ENCODE results near the gene TMEM131L. TPM values are rescaled to one million over a fixed set of nuclear protein-coding genes. Genes with fewer than 3 reads are reported as not detected.

TMEM131L gene
- total and polyA plus RNA-seq, 12 donors: 2.5 to 11.7 (median 4.8) TPM

DNA sequence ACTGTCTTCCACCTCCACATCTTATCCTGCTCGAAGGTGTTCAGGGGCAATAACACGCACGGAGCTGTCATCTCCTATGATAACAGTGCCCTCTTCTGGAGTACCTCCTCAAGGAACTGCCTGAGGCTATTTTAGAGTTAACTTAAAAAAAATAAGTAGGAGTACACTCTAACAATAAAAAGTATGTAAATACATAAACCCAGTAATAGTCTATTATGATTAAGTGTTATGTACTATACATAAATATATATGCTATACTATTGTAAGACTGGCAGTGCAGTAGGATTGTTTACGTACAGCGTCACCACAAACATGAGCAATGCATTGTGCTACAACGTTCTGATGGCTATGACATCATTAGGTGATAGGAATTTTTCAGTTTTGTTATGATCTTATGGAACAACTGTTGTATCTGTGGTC lies 183.4 kb downstream of the TMEM131L start:
- no peaks in the 10 kb centered on the region for H3K36me3 ChIP-seq (replicated peaks in 1 of 2)
- no peak overlapping the region for H3K4me3 ChIP-seq
- no peaks in the 10 kb centered on the region for H3K27me3 ChIP-seq
- no peaks in the 10 kb centered on the region for H3K4me1 ChIP-seq (replicated peaks in 1 of 2)
- H3K27ac ChIP-seq: no peak overlapping the region
- no peak for DNase-seq
- no peaks in the 10 kb centered on the region for H3K9me3 ChIP-seq (replicated peaks in 1 of 3)
- TF ChIP-seq, protein P1, sequence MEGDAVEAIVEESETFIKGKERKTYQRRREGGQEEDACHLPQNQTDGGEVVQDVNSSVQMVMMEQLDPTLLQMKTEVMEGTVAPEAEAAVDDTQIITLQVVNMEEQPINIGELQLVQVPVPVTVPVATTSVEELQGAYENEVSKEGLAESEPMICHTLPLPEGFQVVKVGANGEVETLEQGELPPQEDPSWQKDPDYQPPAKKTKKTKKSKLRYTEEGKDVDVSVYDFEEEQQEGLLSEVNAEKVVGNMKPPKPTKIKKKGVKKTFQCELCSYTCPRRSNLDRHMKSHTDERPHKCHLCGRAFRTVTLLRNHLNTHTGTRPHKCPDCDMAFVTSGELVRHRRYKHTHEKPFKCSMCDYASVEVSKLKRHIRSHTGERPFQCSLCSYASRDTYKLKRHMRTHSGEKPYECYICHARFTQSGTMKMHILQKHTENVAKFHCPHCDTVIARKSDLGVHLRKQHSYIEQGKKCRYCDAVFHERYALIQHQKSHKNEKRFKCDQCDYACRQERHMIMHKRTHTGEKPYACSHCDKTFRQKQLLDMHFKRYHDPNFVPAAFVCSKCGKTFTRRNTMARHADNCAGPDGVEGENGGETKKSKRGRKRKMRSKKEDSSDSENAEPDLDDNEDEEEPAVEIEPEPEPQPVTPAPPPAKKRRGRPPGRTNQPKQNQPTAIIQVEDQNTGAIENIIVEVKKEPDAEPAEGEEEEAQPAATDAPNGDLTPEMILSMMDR (IDR thresholded peaks at IDR 0.05): peak in 2 of 6 experiments; percentile 16 to 22
- TF ChIP-seq POLR2A (IDR thresholded peaks at IDR 0.05): no peak
- intact Hi-C loops (cut with DNase I): no loop called here
- 46 to 59% (median 52%) methylated on average over 6 of the region's 6 CpGs for WGBS, 4 donors

DNA sequence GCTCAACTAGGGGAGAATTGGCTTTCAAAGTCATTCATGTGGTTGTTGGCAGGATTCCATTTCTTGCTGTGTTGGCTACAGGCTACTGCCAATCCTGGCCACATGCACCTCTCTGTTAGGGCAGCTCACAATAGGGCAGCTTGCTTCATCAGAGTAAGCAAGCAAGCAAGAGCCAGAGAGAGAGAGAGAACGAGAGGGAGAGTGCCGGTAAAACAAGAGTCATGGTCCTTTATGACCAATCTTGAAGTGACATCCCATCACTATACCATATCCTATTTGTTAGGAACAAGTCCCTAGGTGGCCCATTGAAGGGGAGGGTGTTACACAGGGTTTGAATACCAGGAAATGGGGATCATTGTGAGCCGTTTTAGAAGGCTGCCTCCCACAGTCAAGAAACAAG lies 185.0 kb downstream of the TMEM131L start:
- H3K27ac ChIP-seq: peak overlapping the region in 4 of 5 donors; percentile 26 to 93 (median 71)
- intact Hi-C loops (cut with DNase I): no loop called here
- H3K9me3 ChIP-seq (replicated peaks in 1 of 3): no peaks in the 10 kb centered on the region
- WGBS, 4 donors: 56 to 72% (median 65%) methylated on average over 3 of the region's 3 CpGs
- no peak for DNase-seq
- H3K4me1 ChIP-seq (replicated peaks in 1 of 2): no peaks in the 10 kb centered on the region
- H3K36me3 ChIP-seq (replicated peaks in 1 of 2): no peaks in the 10 kb centered on the region
- H3K4me3 ChIP-seq: no peak overlapping the region
- TF ChIP-seq, protein P1 (IDR thresholded peaks at IDR 0.05): no peak
- TF ChIP-seq POLR2A (IDR thresholded peaks at IDR 0.05): no peak
- H3K27me3 ChIP-seq: no peaks in the 10 kb centered on the region

DNA sequence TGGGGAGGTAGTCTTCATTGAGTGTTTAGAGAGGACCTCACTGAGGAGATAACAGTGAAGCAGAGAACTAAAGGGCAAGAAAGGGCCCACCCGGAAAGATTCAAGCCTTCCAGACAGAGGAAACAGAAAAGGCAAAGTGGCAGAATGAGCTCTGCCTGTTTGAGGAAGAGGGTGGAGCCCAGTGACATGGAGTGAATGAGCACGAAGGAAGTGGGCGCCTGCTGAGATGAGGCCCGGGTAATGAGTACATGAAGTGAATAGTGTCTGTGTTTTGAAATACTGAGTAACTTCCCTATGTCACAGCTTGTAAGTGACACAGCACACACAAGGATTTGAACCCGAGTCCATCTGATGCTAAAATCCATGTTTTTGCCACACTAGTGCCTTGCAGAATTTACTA lies 185.4 kb downstream of the TMEM131L start:
- H3K27ac ChIP-seq: peak overlapping the region; percentile 39 to 93 (median 64)
- no peaks in the 10 kb centered on the region for H3K27me3 ChIP-seq
- no peak overlapping the region for H3K4me3 ChIP-seq
- H3K4me1 ChIP-seq (replicated peaks in 1 of 2): no peaks in the 10 kb centered on the region
- intact Hi-C loops (cut with DNase I): no loop called here
- DNase-seq: peak; percentile 28 to 78 (median 59)
- no peak for TF ChIP-seq POLR2A (IDR thresholded peaks at IDR 0.05)
- TF ChIP-seq, protein P1 (IDR thresholded peaks at IDR 0.05): no peak
- H3K9me3 ChIP-seq (replicated peaks in 1 of 3): no peaks in the 10 kb centered on the region
- WGBS, 4 donors: 54 to 66% (median 59%) methylated on average over 5 of the region's 5 CpGs
- no peaks in the 10 kb centered on the region for H3K36me3 ChIP-seq (replicated peaks in 1 of 2)

DNA sequence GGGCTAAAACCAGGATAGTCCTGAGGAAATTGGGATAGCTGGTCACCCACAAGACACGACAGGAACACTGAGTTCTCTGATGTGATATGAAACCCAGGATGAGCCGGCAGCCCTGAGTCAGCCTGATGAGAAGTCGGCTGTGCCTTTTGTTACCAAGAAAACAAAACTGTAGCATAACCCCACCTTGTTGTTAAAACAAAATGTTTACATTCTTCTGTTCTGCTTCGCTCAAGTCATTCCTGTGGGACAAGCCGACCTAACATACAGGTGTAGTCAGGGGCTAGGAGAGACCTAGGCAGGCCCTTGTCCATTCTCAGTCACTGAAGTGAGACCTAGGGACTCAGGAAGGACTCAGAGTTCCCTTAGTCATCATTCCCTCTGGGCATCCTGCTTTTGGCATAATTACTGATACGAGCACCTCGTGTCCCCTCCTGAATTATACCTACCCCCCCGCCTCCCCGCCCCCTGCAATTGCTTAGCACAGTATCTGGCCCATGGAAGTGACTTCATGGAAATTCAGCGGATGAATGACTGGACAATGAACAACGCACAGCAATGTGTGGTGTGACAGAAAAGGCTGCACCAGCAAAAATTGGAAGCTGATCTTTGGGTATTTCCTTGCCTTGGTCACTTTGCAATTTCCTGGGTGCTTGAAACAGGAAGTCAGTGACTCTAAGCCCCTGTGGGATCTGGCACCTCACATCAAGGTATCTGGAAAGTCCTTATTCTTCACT lies 186.1 kb downstream of the TMEM131L start:
- TF ChIP-seq, protein P1 (IDR thresholded peaks at IDR 0.05): no peak
- TF ChIP-seq POLR2A (IDR thresholded peaks at IDR 0.05): no peak

More for the DNA sequence above, 186.1 kb downstream of the TMEM131L start:
- H3K4me3 ChIP-seq: no peak overlapping the region
- no peaks in the 10 kb centered on the region for H3K4me1 ChIP-seq (replicated peaks in 1 of 2)
- no peaks in the 10 kb centered on the region for H3K9me3 ChIP-seq (replicated peaks in 1 of 3)
- intact Hi-C loops (cut with DNase I): no loop called here
- H3K27me3 ChIP-seq: no peaks in the 10 kb centered on the region
- DNase-seq: peak; percentile 26 to 67 (median 30)
- WGBS, 4 donors: 61 to 83% (median 71%) methylated on average over 7 to 11 of the region's 11 CpGs
- peak overlapping the region; percentile 39 to 93 (median 52) for H3K27ac ChIP-seq
- no peaks in the 10 kb centered on the region for H3K36me3 ChIP-seq (replicated peaks in 1 of 2)

Data from adrenal gland (tissue), 12 donors.